Immature natural killer cell (primary cell): ENCODE results near the gene EMCN. TPM values are rescaled to one million over a fixed set of nuclear protein-coding genes. Genes with fewer than 3 reads are reported as not detected.
"Not testable (repeated sequence)": the region's sequence is repeated elsewhere in the genome, so short reads cannot be mapped to it uniquely, and the experiment has no call there.

ENCODE experiments used
- DNase-seq, 3 donors: peaks; one replicate each; pipeline ENCODE4 v3.0.0; 2022; ENCODE audit warnings: mixed read lengths in 1 of 3
- H3K27ac Mint-ChIP-seq, 6 donors: one replicate each; pipeline ENCODE4 v1.8.0; 2020; ENCODE audit warnings: mixed read lengths in 6 of 6, mild to moderate bottlenecking in 5 of 6, inconsistent platforms in 4 of 6, moderate library complexity in 3 of 6
- H3K27me3 Mint-ChIP-seq, 3 donors: one replicate each; pipeline ENCODE4 v1.8.0; 2020 to 2021; ENCODE audit warnings: low read depth in 3 of 3, mild to moderate bottlenecking in 3 of 3, mixed read lengths in 3 of 3, moderate library complexity in 3 of 3, inconsistent platforms in 1 of 3
- H3K36me3 Mint-ChIP-seq, 3 donors: one replicate each; pipeline ENCODE4 v1.8.0; 2020; ENCODE audit warnings: mixed read lengths in 3 of 3, inconsistent platforms in 2 of 3, mild to moderate bottlenecking in 2 of 3
- H3K4me1 Mint-ChIP-seq, 2 donors: one replicate each; pipeline ENCODE4 v1.8.0; 2020; ENCODE audit warnings: inconsistent platforms in 2 of 2, mild to moderate bottlenecking in 2 of 2, mixed read lengths in 2 of 2, moderate library complexity in 1 of 2
- H3K4me3 Mint-ChIP-seq, 5 donors: one replicate each; pipeline ENCODE4 v1.8.0; 2020; ENCODE audit warnings: mild to moderate bottlenecking in 5 of 5, mixed read lengths in 5 of 5, inconsistent platforms in 3 of 5, moderate library complexity in 3 of 5
- H3K9me3 Mint-ChIP-seq, 6 donors: one replicate each; pipeline ENCODE4 v1.8.0; 2020; ENCODE audit warnings: mild to moderate bottlenecking in 6 of 6, mixed read lengths in 6 of 6, inconsistent platforms in 4 of 6, moderate library complexity in 3 of 6
- polyA plus RNA-seq, 3 donors: library from polyadenylated mRNA; unstranded; fragments of 300-500 nt; fragmentation: Illumina TruSeq; gene quantifications; one replicate each; pipeline ENCODE4 v1.2.3, GENCODE V29; 2021

Gene EMCN
- polyA plus RNA-seq, 3 donors from 2014 or later = not detected

GRCh38 chr4:100352352-100352751 is 165.5 kb downstream of the EMCN start:
- not testable (repeated sequence) for H3K36me3 Mint-ChIP-seq, H3K27me3 Mint-ChIP-seq, H3K9me3 Mint-ChIP-seq, H3K4me3 Mint-ChIP-seq, DNase-seq, H3K4me1 Mint-ChIP-seq, H3K27ac Mint-ChIP-seq

- Mint-ChIP-seq H3K9me3 (peaks cover 0 to 6% (median 0%) of the 10 kb centered on the region in 6 donors), H3K4me1 (no peaks in the 10 kb centered on the region), H3K27ac (no peak overlapping the region), H3K4me3 (no peak overlapping the region), H3K27me3 (peaks cover 0 to 7% (median 4%) of the 10 kb centered on the region in 3 donors), H3K36me3 (no peaks in the 10 kb centered on the region)
- no peak for DNase-seq
Observed at GRCh38 chr4:100348473-100348872, 169.3 kb downstream of the EMCN start.

- H3K36me3 Mint-ChIP-seq = no peaks in the 10 kb centered on the region
- H3K27ac Mint-ChIP-seq = no peak overlapping the region
- no peaks in the 10 kb centered on the region for H3K4me1 Mint-ChIP-seq
- DNase-seq = no peak
- H3K9me3 Mint-ChIP-seq = peaks cover 0 to 6% (median 0%) of the 10 kb centered on the region in 6 donors
- H3K27me3 Mint-ChIP-seq = peaks cover 0 to 3% (median 2%) of the 10 kb centered on the region in 3 donors
- H3K4me3 Mint-ChIP-seq = no peak overlapping the region
Observed at GRCh38 chr4:100347241-100347640, 170.6 kb downstream of the EMCN start.

GRCh38 chr4:100345585-100345984 is 172.2 kb downstream of the EMCN start:
- Mint-ChIP-seq H3K9me3 (peaks cover 0 to 4% (median 0%) of the 10 kb centered on the region in 6 donors), H3K27me3 (peaks cover 0 to 3% (median 3%) of the 10 kb centered on the region in 3 donors), H3K27ac (no peak overlapping the region), H3K4me3 (no peak overlapping the region), H3K36me3 (no peaks in the 10 kb centered on the region), H3K4me1 (no peaks in the 10 kb centered on the region)
- DNase-seq = no peak
